Measurements from ENCODE around the gene FES.

FES gene

DNA sequence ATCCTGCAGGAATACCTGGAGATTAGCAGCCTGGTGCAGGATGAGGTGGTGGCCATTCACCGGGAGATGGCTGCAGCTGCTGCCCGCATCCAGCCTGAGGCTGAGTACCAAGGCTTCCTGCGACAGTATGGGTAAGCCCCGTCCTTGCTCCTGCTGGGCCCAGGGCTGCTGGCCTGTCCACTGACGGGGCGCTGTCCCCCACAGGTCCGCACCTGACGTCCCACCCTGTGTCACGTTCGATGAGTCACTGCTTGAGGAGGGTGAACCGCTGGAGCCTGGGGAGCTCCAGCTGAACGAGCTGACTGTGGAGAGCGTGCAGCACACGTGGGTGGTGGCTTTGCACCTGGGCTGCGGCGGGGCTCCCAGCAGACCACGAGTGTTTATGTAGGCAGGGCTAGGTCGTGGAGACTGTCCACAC, 5.0 kb downstream of the FES start:
- TF ChIP-seq, protein P1, sequence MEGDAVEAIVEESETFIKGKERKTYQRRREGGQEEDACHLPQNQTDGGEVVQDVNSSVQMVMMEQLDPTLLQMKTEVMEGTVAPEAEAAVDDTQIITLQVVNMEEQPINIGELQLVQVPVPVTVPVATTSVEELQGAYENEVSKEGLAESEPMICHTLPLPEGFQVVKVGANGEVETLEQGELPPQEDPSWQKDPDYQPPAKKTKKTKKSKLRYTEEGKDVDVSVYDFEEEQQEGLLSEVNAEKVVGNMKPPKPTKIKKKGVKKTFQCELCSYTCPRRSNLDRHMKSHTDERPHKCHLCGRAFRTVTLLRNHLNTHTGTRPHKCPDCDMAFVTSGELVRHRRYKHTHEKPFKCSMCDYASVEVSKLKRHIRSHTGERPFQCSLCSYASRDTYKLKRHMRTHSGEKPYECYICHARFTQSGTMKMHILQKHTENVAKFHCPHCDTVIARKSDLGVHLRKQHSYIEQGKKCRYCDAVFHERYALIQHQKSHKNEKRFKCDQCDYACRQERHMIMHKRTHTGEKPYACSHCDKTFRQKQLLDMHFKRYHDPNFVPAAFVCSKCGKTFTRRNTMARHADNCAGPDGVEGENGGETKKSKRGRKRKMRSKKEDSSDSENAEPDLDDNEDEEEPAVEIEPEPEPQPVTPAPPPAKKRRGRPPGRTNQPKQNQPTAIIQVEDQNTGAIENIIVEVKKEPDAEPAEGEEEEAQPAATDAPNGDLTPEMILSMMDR (IDR thresholded peaks at IDR 0.05; ENCODE audit: low read depth, low read length, missing control alignments): no peak
- H3K4me3 ChIP-seq (ENCODE audit: low read depth, low read length): no peak overlapping the region
- in situ Hi-C loops (cut with HindIII; ENCODE audit: low sequenced_read_pairs): no loop called here
- DNase-seq (ENCODE audit: low read depth): no peak

DNA sequence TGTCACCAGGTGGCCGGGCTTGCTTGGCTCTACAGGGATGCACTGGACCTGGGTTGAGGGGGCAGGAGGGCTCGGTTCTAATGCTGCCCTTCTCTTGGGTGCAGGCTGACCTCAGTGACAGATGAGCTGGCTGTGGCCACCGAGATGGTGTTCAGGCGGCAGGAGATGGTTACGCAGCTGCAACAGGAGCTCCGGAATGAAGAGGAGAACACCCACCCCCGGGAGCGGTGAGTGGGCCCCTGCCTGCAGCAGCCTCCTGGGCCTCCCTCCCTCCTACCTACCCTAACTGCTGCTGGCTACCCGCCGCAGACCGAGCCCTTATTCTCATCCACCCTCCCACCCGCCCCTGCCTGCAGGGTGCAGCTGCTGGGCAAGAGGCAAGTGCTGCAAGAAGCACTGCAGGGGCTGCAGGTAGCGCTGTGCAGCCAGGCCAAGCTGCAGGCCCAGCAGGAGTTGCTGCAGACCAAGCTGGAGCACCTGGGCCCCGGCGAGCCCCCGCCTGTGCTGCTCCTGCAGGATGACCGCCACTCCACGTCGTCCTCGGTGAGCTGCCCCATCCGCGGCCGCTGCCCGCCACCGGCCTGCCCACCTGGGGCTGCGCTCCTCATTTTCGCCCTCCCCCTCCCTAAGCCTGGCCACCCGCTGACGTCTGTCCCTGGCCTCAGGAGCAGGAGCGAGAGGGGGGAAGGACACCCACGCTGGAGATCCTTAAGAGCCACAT, 5.6 kb downstream of the FES start:
- H3K4me3 ChIP-seq (ENCODE audit: low read depth, low read length): no peak overlapping the region
- in situ Hi-C loops (cut with HindIII; ENCODE audit: low sequenced_read_pairs): no loop called here
- DNase-seq (ENCODE audit: low read depth): no peak
- TF ChIP-seq, protein P1 (IDR thresholded peaks at IDR 0.05; ENCODE audit: low read depth, low read length, missing control alignments): no peak

DNA sequence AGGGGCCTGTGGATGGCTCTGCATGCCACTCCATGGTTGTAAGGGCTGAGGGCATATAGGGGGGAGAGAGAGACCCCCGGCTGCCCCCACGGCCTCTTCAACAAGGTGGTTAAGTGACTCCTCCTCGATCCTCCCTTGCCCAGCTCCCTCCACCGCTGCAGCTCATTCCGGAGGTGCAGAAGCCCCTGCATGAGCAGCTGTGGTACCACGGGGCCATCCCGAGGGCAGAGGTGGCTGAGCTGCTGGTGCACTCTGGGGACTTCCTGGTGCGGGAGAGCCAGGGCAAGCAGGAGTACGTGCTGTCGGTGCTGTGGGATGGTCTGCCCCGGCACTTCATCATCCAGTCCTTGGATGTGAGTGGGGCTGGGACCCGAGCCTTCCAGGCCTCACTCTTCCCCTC, 6.5 kb downstream of the FES start:
- no peak overlapping the region for H3K4me3 ChIP-seq (ENCODE audit: low read depth, low read length)
- TF ChIP-seq, protein P1 (IDR thresholded peaks at IDR 0.05; ENCODE audit: low read depth, low read length, missing control alignments): no peak
- DNase-seq (ENCODE audit: low read depth): no peak
- in situ Hi-C loops (cut with HindIII; ENCODE audit: low sequenced_read_pairs): no loop called here

DNA sequence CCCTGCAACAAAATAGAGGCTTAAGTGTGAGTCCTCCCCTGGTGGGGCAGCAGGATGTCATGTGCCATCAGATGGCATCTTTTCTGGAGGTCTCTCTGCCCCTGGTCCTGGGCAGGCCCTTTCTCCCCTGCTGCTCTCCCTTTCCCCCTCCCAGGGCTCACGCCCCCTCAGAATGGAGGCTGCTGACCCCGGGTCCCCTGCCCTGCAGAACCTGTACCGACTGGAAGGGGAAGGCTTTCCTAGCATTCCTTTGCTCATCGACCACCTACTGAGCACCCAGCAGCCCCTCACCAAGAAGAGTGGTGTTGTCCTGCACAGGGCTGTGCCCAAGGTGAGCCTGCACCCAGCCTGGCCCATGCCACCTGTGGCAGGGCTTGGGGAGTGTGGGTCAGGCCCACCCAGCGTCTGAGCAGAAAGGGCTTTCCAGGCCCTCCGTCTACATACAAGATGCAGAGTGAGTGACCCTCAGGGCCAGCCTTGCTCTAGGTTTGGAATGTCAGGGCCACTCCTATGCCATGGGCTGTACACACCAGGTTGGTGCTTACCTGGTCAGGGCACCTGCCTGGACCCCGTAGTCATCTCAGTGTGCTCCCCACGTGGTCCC, 7.1 kb downstream of the FES start:
- TF ChIP-seq, protein P1 (IDR thresholded peaks at IDR 0.05; ENCODE audit: low read depth, low read length, missing control alignments): no peak
- DNase-seq (ENCODE audit: low read depth): no peak
- in situ Hi-C loops (cut with HindIII; ENCODE audit: low sequenced_read_pairs): no loop called here
- H3K4me3 ChIP-seq (ENCODE audit: low read depth, low read length): no peak overlapping the region

DNA sequence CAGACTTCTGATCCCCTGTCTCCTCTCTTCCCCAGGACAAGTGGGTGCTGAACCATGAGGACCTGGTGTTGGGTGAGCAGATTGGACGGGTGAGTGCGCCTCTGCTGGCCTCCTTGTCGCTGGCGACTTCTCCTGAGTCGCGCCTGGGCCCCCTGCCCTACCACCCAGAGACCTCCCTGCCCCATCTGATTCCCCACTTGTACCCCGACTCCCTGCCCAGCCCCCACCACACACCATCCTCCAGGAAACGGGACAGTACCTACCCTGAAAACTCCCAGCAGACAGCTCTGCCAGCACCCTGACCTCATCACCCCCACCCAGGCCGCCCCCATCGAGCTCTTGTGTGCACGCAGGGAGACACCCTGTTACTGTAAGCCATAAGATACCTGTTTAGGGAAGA, 7.7 kb downstream of the FES start:
- DNase-seq (ENCODE audit: low read depth): no peak
- no peak overlapping the region for H3K4me3 ChIP-seq (ENCODE audit: low read depth, low read length)
- TF ChIP-seq, protein P1 (IDR thresholded peaks at IDR 0.05; ENCODE audit: low read depth, low read length, missing control alignments): no peak
- in situ Hi-C loops (cut with HindIII; ENCODE audit: low sequenced_read_pairs): no loop called here

DNA sequence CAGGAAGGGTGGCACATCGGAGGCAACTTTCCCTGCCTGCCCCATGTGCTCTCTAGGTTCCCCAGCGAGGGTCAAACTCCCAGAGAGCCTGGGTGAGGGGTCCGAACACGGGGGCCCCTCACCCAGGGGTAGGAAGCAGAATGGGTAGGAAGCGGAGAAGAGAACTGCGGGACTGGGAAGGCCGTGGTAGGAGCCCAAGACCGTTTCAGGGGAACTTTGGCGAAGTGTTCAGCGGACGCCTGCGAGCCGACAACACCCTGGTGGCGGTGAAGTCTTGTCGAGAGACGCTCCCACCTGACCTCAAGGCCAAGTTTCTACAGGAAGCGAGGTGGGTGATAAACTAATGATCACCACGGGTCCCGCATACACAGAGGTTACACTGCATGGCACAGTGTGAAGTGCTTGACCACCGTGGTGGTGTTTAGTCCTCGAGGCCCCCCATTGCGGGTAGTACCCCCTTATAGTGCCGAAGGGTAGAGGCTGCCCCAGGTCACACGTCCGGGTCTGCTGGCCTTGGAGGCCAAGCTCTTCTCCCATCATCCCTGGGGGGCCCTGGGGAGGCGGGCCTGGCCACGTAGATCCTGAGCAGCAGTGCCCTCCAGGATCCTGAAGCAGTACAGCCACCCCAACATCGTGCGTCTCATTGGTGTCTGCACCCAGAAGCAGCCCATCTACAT, 8.3 kb downstream of the FES start:
- H3K4me3 ChIP-seq (ENCODE audit: low read depth, low read length): no peak overlapping the region
- no peak for DNase-seq (ENCODE audit: low read depth)
- in situ Hi-C loops (cut with HindIII; ENCODE audit: low sequenced_read_pairs): no loop called here
- TF ChIP-seq, protein P1 (IDR thresholded peaks at IDR 0.05; ENCODE audit: low read depth, low read length, missing control alignments): no peak
